ENCODE results near the gene ATP8A2. TPM values are rescaled to one million over a fixed set of nuclear protein-coding genes. Genes with fewer than 3 reads are reported as not detected.

ATP8A2 gene
- total RNA-seq, 2 donors from 2014 or later = 0.41 to 1.6 TPM

- ATAC-seq (ENCODE audit: insufficient number of reproducible peaks, low FRiP score, low read depth) (no peak), DNase-seq (ENCODE audit: low spot score) (no peak)
- no peaks in the 10 kb centered on the region for H3K36me3 ChIP-seq
- TF ChIP-seq CTCF (IDR thresholded peaks at IDR 0.05) = no peak
- no peaks in the 10 kb centered on the region for H3K9me3 ChIP-seq
- no peak overlapping the region for H3K4me3 ChIP-seq
- H3K27me3 ChIP-seq (replicated peaks; ENCODE audit: insufficient read depth) = no peaks in the 10 kb centered on the region
- no peak overlapping the region for H3K27ac ChIP-seq
- H3K4me1 ChIP-seq (ENCODE audit: control insufficient read depth in 1 of 2, low read depth in 2 of 2) = no peaks in the 10 kb centered on the region
Observed at GRCh38 chr13:25602176-25602575, 230.4 kb downstream of the ATP8A2 start.

GRCh38 chr13:25604106-25604505, 232.3 kb downstream of the ATP8A2 start:
- H3K4me1 ChIP-seq (ENCODE audit: control insufficient read depth in 1 of 2, low read depth in 2 of 2) = no peaks in the 10 kb centered on the region
- H3K9me3 ChIP-seq = no peaks in the 10 kb centered on the region
- no peak overlapping the region for H3K27ac ChIP-seq
- H3K36me3 ChIP-seq = no peaks in the 10 kb centered on the region
- no peaks in the 10 kb centered on the region for H3K27me3 ChIP-seq (replicated peaks; ENCODE audit: insufficient read depth)
- ATAC-seq (ENCODE audit: insufficient number of reproducible peaks, low FRiP score, low read depth) (no peak), DNase-seq (ENCODE audit: low spot score) (no peak)
- no peak overlapping the region for H3K4me3 ChIP-seq
- no peak for TF ChIP-seq CTCF (IDR thresholded peaks at IDR 0.05)

GRCh38 chr13:25607096-25607495, 235.3 kb downstream of the ATP8A2 start:
- ATAC-seq (ENCODE audit: insufficient number of reproducible peaks, low FRiP score, low read depth) (no peak), DNase-seq (ENCODE audit: low spot score) (no peak)
- H3K4me1 ChIP-seq (ENCODE audit: control insufficient read depth in 1 of 2, low read depth in 2 of 2) = no peaks in the 10 kb centered on the region
- no peaks in the 10 kb centered on the region for H3K36me3 ChIP-seq
- H3K4me3 ChIP-seq = no peak overlapping the region
- no peaks in the 10 kb centered on the region for H3K27me3 ChIP-seq (replicated peaks; ENCODE audit: insufficient read depth)
- H3K9me3 ChIP-seq = no peaks in the 10 kb centered on the region
- no peak for TF ChIP-seq CTCF (IDR thresholded peaks at IDR 0.05)
- H3K27ac ChIP-seq = no peak overlapping the region

- ATAC-seq (ENCODE audit: insufficient number of reproducible peaks, low FRiP score, low read depth) (no peak), DNase-seq (ENCODE audit: low spot score) (no peak)
- Histone ChIP-seq H3K4me3 (no peak overlapping the region), H3K9me3 (no peaks in the 10 kb centered on the region), H3K36me3 (no peaks in the 10 kb centered on the region), H3K27me3 (replicated peaks; ENCODE audit: insufficient read depth) (no peaks in the 10 kb centered on the region), H3K4me1 (ENCODE audit: control insufficient read depth in 1 of 2, low read depth in 2 of 2) (no peaks in the 10 kb centered on the region), H3K27ac (no peak overlapping the region)
- TF ChIP-seq CTCF (IDR thresholded peaks at IDR 0.05) = no peak
Observed at GRCh38 chr13:25608181-25608580, 236.4 kb downstream of the ATP8A2 start.

- H3K27ac ChIP-seq = no peak overlapping the region
- no peaks in the 10 kb centered on the region for H3K36me3 ChIP-seq
- no peaks in the 10 kb centered on the region for H3K27me3 ChIP-seq (replicated peaks; ENCODE audit: insufficient read depth)
- no peak for ATAC-seq (ENCODE audit: insufficient number of reproducible peaks, low FRiP score, low read depth)
- DNase-seq (ENCODE audit: low spot score) = no peak
- no peak for TF ChIP-seq CTCF (IDR thresholded peaks at IDR 0.05)
- no peaks in the 10 kb centered on the region for H3K4me1 ChIP-seq (ENCODE audit: control insufficient read depth in 1 of 2, low read depth in 2 of 2)
- H3K4me3 ChIP-seq = no peak overlapping the region
- H3K9me3 ChIP-seq = no peaks in the 10 kb centered on the region
Observed at GRCh38 chr13:25616674-25617073, 244.9 kb downstream of the ATP8A2 start.
